GM21526 (cell line): ENCODE measurements around the gene SERTAD2.
A peak's percentile ranks its signal among the peaks of the same experiment; 100 is the strongest.

ENCODE experiments used
- ATAC-seq: cut with Tn5 transposase; IDR thresholded peaks from one replicate; pipeline ENCODE4 v1.9.1; 2021; ENCODE audit warnings: moderate library complexity; ENCODE audit not compliant: unreplicated experiment, low FRiP score

Gene SERTAD2

GRCh38 chr2:64591188-64591587 is 62.5 kb downstream of the SERTAD2 start:
- no peak for ATAC-seq

- no peak for ATAC-seq
These were observed 66.2 kb downstream of the SERTAD2 start for GRCh38 chr2:64587561-64587960.

GRCh38 chr2:64586883-64587481 is 66.7 kb downstream of the SERTAD2 start:
- no peak for ATAC-seq

GRCh38 chr2:64586054-64586453 is 67.7 kb downstream of the SERTAD2 start:
- no peak for ATAC-seq

- ATAC-seq: peak; percentile 83
These were observed 70.9 kb downstream of the SERTAD2 start for GRCh38 chr2:64582774-64583340.

GRCh38 chr2:64581777-64582539 is 71.8 kb downstream of the SERTAD2 start:
- no peak for ATAC-seq
